ENCODE data around the gene SHB.

DNA sequence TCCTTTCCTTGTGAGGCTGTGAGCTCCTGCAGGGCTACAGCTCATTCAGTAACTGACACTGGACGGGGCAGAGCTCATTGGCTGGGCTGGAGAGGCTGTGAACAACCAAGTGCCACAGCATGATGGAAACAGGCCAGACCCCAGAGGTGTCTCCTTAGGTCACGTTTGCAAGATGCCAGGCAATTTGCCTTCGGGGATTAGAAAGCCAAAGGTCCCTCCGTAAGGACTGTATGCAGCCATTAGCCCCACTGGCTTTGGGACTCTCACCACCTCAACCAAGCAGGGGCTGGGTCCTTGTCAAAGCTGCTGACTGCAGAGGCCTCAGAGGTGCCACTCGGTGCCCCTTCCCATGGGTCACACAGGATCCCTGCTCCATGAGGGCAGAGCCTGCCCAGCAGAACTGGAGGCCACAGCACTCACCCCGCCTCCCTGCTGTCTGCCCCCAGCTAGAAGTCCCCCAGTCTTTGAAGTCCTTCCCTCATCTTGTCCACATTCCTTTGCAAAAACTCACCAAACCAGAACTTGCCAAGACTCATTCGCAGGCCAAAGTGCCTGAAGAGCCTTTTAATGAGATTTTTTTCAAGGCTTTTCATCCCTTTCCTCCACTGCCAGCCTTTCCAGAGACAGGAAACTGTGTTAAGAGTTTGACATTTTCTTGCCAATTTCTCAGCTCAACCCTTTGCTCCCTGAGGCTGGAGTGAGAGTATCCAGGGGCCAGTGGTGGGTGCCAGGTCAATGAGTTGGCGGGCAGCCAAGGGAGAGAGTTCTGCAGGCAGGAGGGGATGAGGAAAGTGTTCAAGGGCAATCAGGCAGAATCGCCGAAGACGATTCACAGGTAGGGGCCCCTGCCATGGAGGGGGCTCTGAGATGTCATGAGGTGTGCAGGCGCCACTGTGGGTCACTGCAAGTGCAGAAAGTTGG lies 125.4 kb downstream of the SHB start:
- no peak for TF ChIP-seq POLR2A (IDR thresholded peaks at IDR 0.05)
- TF ChIP-seq, protein P1, sequence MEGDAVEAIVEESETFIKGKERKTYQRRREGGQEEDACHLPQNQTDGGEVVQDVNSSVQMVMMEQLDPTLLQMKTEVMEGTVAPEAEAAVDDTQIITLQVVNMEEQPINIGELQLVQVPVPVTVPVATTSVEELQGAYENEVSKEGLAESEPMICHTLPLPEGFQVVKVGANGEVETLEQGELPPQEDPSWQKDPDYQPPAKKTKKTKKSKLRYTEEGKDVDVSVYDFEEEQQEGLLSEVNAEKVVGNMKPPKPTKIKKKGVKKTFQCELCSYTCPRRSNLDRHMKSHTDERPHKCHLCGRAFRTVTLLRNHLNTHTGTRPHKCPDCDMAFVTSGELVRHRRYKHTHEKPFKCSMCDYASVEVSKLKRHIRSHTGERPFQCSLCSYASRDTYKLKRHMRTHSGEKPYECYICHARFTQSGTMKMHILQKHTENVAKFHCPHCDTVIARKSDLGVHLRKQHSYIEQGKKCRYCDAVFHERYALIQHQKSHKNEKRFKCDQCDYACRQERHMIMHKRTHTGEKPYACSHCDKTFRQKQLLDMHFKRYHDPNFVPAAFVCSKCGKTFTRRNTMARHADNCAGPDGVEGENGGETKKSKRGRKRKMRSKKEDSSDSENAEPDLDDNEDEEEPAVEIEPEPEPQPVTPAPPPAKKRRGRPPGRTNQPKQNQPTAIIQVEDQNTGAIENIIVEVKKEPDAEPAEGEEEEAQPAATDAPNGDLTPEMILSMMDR (IDR thresholded peaks at IDR 0.05), result no peak

All from thyroid gland (tissue), 4 donors.